Measurements from ENCODE around the gene PNO1.
"Not testable (repeated sequence)": the region's sequence is repeated elsewhere in the genome, so short reads cannot be mapped to it uniquely, and the experiment has no call there.

The PNO1 gene

DNA sequence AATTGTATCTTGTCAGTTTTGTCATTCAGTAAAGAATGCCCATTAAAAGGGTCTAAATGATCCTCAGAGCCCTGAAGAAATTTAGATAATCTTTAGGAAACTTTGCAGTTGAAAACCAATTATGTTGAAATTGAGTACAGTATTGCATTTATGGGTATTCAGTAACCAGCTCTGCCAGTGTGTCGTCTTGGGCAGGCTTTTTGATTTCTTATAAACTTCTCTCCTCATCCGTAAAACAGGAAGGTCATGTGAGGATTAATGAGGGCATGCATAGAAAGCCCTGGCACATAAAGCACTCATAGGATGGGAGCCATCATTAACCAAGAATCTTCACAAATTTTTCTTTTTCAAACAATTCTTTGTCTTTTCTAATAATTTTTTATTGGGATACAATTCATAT lies 14.8 kb downstream of the PNO1 start:
- no peak for TF ChIP-seq TAF1 (IDR thresholded peaks at IDR 0.05; ENCODE audit: low read depth, low read length)
- no peak for TF ChIP-seq PAX5 (IDR thresholded peaks at IDR 0.05; ENCODE audit: insufficient read depth, low read length, severe bottlenecking)
- no peak for TF ChIP-seq SPI1 (IDR thresholded peaks at IDR 0.05; ENCODE audit: low read depth, low read length)
- TF ChIP-seq POLR2A (IDR thresholded peaks at IDR 0.05; ENCODE audit: low read depth, low read length), result no peak
- no peak for TF ChIP-seq POU2F2 (IDR thresholded peaks at IDR 0.05; ENCODE audit: low read depth, low read length)
- no peak for TF ChIP-seq POLR2AphosphoS5 (IDR thresholded peaks at IDR 0.05; ENCODE audit: low read depth, low read length)
- no peak for DNase-seq (ENCODE audit: insufficient read length, low spot score)
- FAIRE-seq, result no peak

DNA sequence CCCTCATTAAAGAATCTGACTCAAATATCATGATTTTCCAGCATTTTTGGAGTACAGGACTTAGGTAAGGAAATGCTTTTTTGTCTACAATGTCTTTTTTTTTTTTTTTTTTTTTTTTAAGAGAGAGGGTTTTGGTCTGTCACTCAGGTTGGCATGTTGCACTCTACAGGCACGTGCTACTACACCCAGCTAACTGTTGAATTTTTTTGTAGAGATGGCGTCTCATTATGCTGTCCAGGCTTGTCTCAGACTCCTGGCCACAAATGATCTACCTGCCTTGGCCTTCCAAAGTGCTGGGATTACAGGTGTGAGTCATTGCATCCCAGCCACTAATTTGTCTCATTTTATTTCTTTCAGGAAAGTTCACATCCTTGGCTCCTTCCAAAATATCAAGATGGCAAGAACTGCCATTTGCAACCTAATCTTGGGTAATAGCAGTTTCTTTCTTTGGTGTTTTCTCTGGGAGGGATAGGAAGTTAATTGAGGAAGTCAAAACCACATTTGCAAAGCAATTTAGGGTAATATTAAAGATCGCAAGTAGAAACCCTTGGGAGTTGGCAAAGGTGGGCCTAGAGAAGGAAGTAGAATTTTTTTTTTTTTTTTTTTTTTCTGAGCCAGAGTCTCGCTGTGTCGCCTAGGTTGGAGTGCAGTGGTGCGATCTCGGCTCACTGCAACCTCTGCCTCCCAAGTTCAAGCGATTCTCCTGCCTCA lies 15.5 kb downstream of the PNO1 start:
- TF ChIP-seq PAX5 (IDR thresholded peaks at IDR 0.05; ENCODE audit: insufficient read depth, low read length, severe bottlenecking) (no peak), TAF1 (IDR thresholded peaks at IDR 0.05; ENCODE audit: low read depth, low read length) (no peak), SPI1 (IDR thresholded peaks at IDR 0.05; ENCODE audit: low read depth, low read length) (no peak), POU2F2 (IDR thresholded peaks at IDR 0.05; ENCODE audit: low read depth, low read length) (no peak), POLR2A (IDR thresholded peaks at IDR 0.05; ENCODE audit: low read depth, low read length) (no peak), POLR2AphosphoS5 (IDR thresholded peaks at IDR 0.05; ENCODE audit: low read depth, low read length) (no peak)
- DNase-seq (ENCODE audit: insufficient read length, low spot score) (no peak), FAIRE-seq (no peak)

DNA sequence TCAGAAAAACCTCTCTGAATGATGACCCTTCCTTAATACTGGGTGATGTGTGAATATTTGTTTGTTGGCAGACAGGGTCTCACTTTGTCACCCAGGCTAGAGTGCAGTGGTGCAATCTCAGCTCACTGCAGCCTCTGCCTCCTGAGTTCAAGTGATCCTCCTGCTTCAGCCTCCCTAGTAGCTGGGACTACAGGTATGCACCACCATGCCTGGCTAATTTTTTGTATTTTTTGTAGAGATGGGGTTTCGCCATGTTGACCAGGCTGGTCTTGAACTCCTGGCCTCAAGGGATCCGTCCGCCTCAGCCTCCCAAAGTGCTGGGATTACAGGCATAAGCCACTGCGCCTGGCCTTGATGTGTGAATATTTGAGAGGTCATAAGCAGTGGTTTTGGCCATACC lies 17.5 kb downstream of the PNO1 start:
- FAIRE-seq; DNase-seq (ENCODE audit: insufficient read length, low spot score): not testable (repeated sequence)

DNA sequence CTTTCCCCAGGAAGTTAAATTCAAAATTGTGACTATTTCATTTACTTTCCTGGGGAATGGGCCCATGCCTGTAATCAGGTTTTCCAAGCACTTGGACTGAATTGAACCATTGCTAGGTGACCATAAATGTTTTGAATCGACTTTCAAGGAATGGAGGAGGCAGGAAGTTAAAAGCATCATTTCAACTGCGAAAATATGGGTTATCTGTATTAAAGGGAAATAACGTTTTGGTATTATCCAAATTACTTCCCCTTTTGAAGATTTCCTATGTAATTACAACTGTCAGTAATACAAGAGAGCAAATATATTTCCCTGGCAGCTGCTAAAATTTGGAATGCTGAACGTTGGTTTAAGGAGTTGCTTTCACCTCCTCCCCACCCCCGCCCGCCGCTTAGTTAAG lies 19.0 kb downstream of the PNO1 start:
- TF ChIP-seq SPI1 (IDR thresholded peaks at IDR 0.05; ENCODE audit: low read depth, low read length) (no peak), POLR2A (IDR thresholded peaks at IDR 0.05; ENCODE audit: low read depth, low read length) (no peak), POU2F2 (IDR thresholded peaks at IDR 0.05; ENCODE audit: low read depth, low read length) (no peak), PAX5 (IDR thresholded peaks at IDR 0.05; ENCODE audit: insufficient read depth, low read length, severe bottlenecking) (no peak), TAF1 (IDR thresholded peaks at IDR 0.05; ENCODE audit: low read depth, low read length) (no peak), POLR2AphosphoS5 (IDR thresholded peaks at IDR 0.05; ENCODE audit: low read depth, low read length) (no peak)
- DNase-seq (ENCODE audit: insufficient read length, low spot score), result no peak
- FAIRE-seq, result peak; percentile 40

DNA sequence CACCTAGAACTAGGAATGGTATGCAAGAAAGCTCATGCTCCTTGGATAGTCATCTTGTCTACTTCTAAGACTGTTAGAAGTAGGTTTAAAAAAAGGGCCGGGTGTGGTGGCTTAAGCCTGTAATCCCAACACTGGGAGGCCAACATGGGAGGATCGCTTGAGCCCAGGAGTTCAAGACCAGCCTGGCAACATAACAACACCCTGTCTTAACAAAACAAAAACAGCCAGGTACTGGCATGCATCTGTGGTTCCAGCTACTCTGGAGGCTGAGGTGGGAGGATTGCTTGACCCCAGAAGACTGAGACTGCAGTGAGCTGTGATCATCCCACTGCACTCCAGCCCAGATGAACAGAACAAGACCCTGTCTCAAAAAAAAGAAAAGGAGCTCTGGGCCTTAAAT lies 19.9 kb downstream of the PNO1 start:
- no peak for FAIRE-seq
- TF ChIP-seq TAF1 (IDR thresholded peaks at IDR 0.05; ENCODE audit: low read depth, low read length) (no peak), POLR2AphosphoS5 (IDR thresholded peaks at IDR 0.05; ENCODE audit: low read depth, low read length) (peak; percentile 20; the same call in 1 of the 2 replicates), POU2F2 (IDR thresholded peaks at IDR 0.05; ENCODE audit: low read depth, low read length) (no peak), PAX5 (IDR thresholded peaks at IDR 0.05; ENCODE audit: insufficient read depth, low read length, severe bottlenecking) (no peak), POLR2A (IDR thresholded peaks at IDR 0.05; ENCODE audit: low read depth, low read length) (no peak)

DNA sequence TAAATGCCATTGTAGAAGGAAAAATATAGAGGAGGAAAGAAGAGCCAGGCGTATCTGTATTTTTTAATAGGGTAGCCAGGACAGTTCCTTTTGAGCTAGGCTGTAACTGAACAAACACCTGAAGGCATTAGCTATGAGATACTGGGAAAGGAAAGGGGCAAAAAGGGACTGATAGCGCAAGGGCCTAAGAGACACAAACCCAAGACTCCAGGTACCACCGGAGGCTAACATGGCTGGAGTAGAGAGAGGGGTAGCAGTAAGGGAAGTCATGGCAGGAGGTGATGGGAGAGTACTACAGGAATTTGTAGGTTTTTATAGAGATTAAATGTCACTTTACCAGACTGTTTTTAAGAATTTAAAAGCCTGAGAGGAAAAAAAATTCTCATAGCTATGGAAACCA lies 20.7 kb downstream of the PNO1 start:
- no peak for DNase-seq (ENCODE audit: insufficient read length, low spot score)
- no peak for FAIRE-seq
- TF ChIP-seq POLR2AphosphoS5 (IDR thresholded peaks at IDR 0.05; ENCODE audit: low read depth, low read length) (no peak), PAX5 (IDR thresholded peaks at IDR 0.05; ENCODE audit: insufficient read depth, low read length, severe bottlenecking) (no peak), POU2F2 (IDR thresholded peaks at IDR 0.05; ENCODE audit: low read depth, low read length) (no peak), SPI1 (IDR thresholded peaks at IDR 0.05; ENCODE audit: low read depth, low read length) (no peak), POLR2A (IDR thresholded peaks at IDR 0.05; ENCODE audit: low read depth, low read length) (no peak), TAF1 (IDR thresholded peaks at IDR 0.05; ENCODE audit: low read depth, low read length) (no peak)

More for the DNA sequence above, 19.9 kb downstream of the PNO1 start:
- no peak for DNase-seq (ENCODE audit: insufficient read length, low spot score)

DNA sequence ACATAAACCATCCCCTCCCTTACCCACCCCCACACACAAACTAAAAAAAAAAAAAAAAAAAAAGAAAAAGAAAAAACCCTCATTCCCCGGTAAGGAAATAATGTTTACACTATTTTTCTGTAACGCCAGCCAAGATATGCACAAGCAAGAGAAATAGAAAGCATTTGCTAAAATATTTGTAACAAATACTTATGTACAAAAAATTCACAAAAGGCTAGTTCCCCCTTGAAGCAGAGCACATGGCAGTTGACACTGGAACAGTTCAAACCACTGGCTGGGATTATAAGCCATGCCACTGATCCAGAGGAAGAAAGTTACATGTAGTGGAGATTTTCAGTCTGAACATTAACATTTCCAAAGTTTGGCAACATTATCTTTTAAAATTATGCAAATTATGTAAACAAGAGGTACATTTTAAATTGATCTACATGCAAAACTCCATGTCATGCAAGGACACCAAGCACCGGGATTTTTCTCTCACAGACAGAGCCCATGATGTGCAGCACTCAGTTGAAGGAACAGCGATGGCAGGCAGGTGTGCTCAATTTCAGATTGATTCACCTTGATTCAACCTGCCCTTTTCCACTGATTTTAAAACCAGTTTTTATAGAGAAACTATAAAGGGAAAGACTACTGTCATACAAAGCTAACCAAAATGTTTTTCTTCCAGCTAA lies 21.4 kb downstream of the PNO1 start:
- FAIRE-seq, result no peak
- DNase-seq (ENCODE audit: insufficient read length, low spot score), result no peak

DNA sequence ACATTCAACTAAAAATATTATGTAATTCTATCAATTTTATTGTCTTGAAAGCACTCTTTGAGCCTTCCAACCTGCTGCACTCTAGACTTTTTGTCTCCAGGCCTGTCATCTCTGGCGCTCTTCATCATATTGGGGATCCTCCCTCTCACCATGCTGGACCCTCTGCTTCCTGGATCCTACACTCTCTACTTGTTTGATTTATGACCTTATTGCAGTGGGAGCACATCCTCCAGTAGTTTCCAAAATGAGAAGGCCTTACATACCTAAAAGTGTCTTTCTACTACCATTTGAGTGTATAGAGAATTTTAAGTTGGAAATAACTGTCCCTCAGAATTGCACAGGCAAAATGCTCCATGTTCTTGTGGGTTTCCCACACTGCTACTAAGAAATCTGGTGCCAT lies 25.2 kb downstream of the PNO1 start:
- no peak for FAIRE-seq
- DNase-seq (ENCODE audit: insufficient read length, low spot score), result no peak
- TF ChIP-seq POLR2A (IDR thresholded peaks at IDR 0.05; ENCODE audit: low read depth, low read length) (no peak), POU2F2 (IDR thresholded peaks at IDR 0.05; ENCODE audit: low read depth, low read length) (no peak), PAX5 (IDR thresholded peaks at IDR 0.05; ENCODE audit: insufficient read depth, low read length, severe bottlenecking) (no peak), TAF1 (IDR thresholded peaks at IDR 0.05; ENCODE audit: low read depth, low read length) (no peak), SPI1 (IDR thresholded peaks at IDR 0.05; ENCODE audit: low read depth, low read length) (no peak)

More for the DNA sequence above, 21.4 kb downstream of the PNO1 start:
- TF ChIP-seq PAX5 (IDR thresholded peaks at IDR 0.05; ENCODE audit: insufficient read depth, low read length, severe bottlenecking) (no peak), SPI1 (IDR thresholded peaks at IDR 0.05; ENCODE audit: low read depth, low read length) (no peak), POLR2A (IDR thresholded peaks at IDR 0.05; ENCODE audit: low read depth, low read length) (no peak), POLR2AphosphoS5 (IDR thresholded peaks at IDR 0.05; ENCODE audit: low read depth, low read length) (no peak; the same call in 1 of the 2 replicates), POU2F2 (IDR thresholded peaks at IDR 0.05; ENCODE audit: low read depth, low read length) (no peak), TAF1 (IDR thresholded peaks at IDR 0.05; ENCODE audit: low read depth, low read length) (no peak)

DNA sequence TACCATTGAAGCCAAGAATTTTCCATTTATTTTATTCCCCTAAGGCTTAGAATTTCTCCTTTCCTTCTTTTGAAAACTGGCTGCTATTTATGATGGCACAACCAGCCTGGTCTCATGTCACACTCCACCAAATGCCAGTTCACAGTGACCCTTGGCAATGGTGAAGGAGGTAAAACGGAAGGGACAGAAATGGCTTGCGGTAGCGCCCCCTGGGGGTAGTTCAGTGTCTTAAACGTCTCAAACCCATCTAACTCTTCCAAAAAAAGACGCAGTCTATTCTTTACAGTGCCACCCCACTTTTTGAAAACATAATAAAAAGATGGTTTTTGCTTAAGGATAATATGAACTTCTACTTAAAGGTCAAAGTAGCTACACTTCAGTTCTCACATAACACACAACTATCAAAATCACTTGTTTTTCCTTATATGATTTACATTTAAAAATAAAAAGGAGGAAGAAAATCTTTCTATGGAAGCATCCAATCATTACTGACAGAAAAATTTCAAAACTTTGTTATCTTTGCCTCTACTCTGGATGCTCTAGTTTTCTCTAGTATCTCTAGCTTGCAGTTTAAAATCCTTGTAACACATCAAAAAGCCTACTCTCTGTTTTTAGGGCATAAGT lies 28.0 kb downstream of the PNO1 start:
- TF ChIP-seq POLR2A (IDR thresholded peaks at IDR 0.05; ENCODE audit: low read depth, low read length) (no peak), POU2F2 (IDR thresholded peaks at IDR 0.05; ENCODE audit: low read depth, low read length) (no peak), POLR2AphosphoS5 (IDR thresholded peaks at IDR 0.05; ENCODE audit: low read depth, low read length) (no peak), PAX5 (IDR thresholded peaks at IDR 0.05; ENCODE audit: insufficient read depth, low read length, severe bottlenecking) (no peak), TAF1 (IDR thresholded peaks at IDR 0.05; ENCODE audit: low read depth, low read length) (no peak), SPI1 (IDR thresholded peaks at IDR 0.05; ENCODE audit: low read depth, low read length) (no peak)
- DNase-seq (ENCODE audit: insufficient read length, low spot score) (peak; percentile 30), FAIRE-seq (peak; percentile 81)
